Stimulated activated CD8-positive, alpha-beta memory T cell treated with anti-CD3 and anti-CD28 coated beads, Interleukin-12 subunit alpha, Interleukin-12 subunit beta, amount 100 ng/mL, for 24 hours (primary cell): ENCODE results near the gene AP1S3.

Experiments used
- DNase-seq: peaks from one replicate; pipeline ENCODE4 v3.0.0-alpha.2; 2020; ENCODE audit errors: extremely low read depth

Gene AP1S3

DNA sequence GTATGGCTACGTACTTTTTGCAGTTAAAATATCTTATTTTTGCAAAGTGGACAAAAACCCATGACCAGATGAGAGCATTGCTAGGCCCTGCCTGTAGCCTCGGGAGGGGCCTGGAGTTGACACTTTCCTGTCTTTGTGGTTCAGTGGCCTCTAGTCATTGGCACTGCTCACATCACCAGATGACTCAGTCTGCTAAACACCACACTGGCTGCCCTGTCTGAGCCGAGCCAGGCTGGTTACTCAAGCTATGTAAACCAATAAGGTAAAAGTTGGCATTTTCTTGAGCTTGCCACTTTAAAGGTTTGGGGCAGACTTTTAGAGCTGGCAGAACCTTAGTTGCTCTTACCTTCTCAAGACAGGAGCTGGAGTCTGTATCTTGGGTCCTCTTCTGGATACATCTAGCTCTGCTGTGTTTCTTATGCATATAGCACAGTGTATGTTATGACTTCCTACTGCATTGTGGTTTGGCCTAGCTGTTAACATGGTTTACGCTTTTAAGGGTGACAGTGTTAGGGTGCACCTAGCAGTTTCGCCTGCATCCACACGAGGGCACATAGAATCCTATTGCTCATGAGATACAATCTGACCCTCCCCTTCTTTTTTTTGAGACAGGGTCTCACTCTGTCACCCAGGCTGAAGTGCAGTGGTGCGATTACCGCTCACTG, 76.4 kb downstream of the AP1S3 start:
- DNase-seq = peak; percentile 8

DNA sequence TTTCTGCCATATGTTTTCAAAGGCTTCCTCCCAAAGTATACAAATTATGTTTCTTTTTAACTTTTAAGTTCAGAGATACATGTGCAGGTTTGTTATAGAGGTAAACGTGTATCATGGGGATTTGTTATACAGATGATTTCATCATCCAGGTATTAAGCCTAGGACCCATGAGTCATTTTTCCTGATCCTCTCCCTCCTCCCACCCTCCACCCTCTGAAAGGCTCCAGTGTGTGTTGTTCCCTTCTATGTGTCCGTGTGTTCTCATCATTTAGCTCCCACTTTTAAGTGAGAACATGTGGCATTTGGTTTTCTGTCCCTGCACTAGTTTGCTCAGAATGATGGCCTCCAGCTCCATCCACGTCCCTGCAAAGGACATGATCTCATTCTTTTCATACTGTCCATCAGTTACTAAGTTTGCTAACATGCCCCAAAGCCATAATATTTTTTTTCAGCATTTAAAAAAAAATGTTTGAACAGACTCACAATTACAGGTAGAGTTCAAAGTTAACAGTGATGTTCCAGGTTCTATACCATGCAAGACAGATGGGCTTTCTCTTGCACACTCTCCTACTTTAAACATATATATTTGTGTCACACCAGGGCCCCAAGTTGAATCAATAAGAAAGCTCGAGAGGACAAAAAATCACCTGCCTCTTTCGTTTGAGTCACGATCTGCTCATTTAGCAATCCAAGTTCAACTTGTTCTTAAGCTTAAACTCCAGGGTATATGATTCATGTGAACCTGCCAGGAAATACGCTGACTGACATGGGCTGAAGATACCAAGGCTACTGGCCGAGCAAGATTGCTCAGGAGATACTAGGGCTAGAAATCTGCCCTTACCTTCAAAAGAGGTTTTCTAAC, 77.6 kb downstream of the AP1S3 start:
- no peak for DNase-seq

DNA sequence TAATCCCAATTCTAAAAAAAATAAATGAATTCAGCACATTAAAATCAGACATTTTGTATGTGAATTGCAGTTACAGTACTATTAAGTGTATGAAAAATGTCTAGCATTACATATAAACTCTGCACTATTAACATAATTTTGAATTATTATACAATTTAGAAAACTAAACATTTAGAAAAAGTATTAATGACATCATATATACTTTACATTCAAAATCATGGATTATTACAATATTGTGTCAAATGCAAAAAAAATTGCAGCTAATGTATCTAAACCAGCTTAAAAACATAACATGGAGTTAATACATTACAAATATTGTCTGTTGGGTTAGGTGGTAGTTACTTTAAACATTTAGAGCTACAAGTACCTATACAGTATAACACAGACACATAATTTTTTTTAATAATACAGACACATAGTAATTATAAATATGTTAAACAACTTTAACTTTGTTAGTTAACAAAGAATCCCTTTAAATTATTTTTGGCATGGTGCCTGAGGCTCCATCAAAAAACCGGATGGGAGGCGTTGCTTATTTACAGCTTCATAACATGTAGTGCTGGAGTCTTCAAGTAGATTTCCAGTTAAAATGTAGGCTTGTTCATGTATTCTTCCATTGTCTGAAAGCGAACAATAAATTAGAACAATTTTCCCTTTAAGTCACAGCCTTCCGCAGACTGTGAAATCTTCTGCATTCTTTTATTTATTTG, 79.1 kb downstream of the AP1S3 start:
- no peak for DNase-seq

DNA sequence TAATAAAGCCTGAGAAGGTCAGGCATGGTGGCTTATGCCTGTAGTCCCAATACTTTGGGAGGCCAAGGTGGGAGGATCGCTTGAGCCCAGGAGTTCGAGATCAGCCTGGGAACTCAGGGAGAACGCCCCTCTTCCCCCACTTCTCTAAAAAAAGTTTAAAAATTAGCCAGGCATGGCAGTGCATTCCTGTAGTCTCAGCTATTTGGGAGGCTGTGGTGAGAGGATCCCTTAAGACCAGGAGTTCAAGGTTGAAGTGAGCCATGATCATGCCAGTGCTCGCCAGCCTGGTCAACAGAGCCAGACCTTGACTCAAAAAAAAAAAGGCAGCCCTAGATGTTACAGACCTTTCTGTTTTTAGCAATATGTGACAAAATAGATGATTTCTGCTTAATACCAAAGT, 83.4 kb downstream of the AP1S3 start:
- DNase-seq = no peak

DNA sequence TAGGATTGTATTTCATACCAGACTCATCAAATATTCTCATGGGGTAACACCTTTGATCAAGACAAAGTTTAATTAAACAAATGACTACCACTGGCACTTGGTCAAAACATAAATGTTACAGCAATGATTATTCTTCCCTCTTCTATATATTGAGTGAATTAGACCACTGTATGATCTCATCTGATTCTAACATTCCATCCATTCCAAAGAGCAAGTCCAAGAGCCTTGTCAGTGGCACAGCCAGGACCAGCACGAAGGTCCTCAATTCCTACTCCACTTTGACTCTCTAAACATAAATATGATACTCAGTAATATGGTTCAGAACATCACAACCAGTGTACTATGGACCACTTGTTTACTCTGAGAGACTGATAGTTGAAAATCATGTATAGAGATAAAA, 86.4 kb downstream of the AP1S3 start:
- no peak for DNase-seq

DNA sequence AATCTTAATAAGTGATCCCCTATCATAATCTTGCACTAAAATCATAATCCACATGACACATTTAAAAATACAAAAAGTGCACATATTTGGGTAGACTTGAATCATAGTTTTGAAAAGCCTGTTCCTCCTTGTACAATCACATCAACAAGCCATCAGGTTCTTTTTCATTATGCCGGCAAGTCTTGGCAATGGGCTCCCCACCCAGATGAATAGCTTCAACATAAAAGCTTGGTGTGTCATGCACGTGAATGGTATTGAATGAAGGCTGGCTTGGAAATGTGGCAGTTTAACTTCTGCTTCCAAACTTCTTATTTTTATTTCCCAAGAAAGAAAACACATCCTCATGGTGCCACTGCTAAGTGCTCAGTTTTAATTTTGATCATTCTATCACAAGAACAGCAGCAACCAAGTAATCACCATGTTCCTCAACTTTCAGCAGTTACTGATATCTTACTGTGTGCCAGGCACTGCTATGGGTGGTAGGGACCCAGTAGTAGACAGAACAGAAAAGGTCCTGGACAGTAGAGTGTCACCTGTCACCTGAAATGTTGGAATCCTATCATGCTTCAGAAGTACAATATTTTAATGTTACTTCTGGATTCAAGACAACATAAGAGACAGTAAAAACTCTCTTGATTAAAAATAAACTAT, 89.9 kb downstream of the AP1S3 start:
- DNase-seq = no peak

DNA sequence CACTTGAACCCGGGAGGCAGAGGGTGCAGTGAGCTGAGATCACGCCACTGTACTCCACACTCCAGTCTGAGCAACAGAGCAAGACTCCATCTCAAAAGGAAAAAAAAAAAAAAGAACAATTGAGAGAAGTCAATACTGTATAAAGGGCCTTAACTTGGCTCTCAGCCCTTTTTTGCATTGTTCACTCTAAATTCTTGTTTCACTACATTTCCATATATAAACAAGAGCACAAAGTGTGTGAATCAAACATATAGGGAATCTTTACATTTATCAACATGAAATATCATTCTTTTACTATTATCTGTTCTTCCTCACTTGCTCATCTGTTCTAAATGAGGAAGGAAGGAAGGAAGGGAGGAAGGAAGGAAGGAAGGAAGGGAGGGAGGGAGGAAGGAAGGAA, 90.8 kb downstream of the AP1S3 start:
- no peak for DNase-seq

DNA sequence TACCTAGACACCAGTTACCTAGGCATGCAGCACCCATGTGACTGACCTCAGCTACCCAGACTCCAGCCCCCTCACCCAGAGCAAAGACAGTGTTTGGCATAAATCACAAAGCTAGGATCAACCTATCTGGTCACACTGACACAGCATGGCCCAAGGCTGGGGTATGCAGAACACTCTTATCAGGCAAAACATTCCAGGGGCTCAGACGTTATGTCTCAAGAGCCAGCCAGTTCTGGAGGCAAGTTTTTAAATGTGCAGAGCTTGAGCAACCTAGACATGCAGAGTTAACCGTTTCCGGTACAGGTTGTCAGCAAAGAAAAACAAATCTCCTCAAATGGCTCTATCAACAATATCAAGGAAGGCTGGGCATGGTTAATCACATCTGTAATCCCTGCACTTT, 92.8 kb downstream of the AP1S3 start:
- DNase-seq = no peak

DNA sequence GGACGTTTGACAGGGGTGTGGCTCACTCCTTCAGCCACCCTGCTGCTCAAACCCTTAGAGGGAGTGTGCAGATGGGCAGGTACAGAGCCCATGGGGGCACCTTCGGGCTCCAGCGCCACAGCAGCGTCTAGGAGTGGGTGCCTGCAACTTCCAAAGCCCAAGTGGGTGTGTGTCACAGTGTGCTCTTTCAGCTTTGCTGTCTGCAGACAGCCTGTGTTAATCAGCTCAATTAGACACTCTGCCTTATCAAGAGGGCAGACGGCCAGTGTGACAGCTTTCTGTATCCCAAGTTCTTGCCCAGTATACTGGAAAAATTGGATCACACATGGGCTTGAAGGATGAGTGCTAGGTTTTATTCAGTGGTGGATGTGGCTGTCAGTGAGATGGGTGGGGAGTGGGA, 96.7 kb downstream of the AP1S3 start:
- no peak for DNase-seq

DNA sequence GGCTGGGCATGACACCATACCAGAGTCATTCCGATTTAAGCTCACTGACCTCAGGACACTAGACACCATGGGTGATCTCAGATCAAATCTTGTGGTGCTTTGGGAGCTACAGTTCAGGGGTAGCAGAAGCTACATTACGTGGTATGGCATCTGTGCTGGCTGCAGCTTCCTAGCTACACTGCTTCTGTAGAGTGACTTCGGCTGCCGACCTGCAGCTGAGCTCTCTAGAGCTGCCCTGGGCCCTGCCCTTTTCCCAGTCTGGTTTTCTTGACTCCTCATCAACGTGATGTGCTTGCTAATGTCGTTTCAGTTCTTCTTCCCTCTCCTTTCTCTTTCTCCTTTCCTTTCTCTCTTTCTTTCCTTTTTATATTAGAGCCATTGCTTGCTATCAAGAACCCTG, 100.2 kb downstream of the AP1S3 start:
- DNase-seq = no peak

DNA sequence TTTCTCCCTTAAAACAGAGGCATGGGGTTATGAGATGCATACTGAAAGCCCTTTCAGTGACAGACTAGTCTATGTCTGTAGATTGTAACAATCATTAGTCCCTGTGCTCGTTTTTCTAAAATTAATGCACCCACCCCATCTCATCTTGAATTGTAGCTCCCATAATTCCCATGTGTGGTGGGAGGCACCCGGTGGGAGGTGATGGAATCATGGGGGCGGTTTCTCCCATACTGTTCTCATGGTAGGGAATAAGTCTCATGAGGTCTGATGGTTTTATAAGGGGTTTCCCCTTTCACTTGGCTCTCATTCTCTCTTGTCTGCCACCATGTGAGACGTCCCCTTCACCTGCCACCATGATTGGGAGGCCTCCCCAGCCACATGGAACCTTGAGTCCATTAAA, 100.9 kb downstream of the AP1S3 start:
- no peak for DNase-seq

DNA sequence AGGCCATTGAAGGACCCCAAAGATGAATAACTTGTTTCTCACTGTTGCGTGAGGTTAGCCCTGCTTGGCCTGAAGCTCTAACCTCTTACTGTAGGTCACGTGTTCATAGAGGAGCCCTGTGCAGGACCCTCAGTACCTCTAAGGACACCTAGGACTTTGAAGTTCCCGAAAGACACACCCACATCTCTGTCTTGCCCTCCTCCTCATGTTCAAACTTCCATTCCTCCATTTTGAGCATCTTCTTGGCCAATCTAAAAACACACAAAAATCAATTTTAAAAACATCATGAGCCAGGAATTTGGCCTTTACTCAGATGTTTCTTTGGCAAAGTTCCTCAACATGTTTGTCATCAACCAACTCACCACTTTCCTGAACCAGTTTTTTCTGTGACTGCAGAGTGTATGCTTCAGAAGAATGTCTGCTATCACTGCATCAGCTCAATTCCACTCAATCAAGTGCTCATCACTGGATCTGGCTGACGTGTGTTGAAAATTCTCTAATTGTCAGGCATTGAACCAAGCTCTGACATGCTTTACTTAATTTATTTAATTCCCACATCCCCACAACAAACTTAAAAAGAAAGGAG, 101.6 kb downstream of the AP1S3 start:
- DNase-seq = no peak

DNA sequence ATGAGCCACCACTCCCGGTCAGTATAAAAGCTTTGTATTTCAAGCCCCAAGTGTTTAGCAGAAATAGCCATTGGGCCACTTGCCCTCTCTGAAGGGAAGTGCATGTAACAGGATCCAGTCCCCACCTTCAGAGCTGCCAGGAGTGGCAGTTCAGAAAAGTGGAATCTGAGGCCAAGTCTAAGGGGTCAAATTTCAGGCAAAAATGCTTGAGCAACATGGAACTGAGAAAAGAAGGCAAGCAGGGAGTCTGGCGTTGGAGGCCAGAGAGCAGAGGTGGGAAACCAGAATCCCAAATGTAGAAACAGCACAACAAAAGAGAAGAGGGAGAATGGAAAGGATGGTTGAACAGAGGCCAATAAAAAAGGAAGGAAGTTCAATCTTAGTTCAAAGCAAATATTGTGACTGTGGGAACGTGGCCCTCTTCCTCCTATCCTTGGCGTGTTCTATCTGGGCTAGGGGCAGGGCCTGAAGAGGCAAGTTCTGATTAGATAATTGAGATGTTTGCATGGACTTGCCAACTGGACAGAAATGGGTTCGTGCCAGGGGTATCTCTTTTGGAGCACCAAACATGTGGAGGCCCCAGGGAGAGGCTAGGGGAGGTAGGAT, 102.2 kb downstream of the AP1S3 start:
- DNase-seq = no peak

DNA sequence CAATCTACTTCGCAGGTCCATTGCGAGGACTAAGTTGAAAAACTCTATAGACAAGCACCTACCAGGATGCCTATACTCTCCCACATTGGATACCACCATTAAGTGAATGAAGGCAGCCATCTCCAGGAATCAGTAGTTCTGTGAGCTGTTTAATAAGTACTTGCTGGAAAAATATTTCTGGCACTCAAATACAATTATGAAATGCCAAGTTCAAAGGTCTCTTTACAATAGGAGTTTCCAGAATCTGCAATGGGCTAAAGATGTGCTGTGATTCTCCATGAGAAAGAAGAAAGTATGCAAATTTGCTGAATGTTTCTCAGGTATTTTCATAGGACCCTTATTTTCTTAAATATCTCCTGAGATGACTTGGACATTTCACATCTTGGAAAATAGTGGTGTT, 103.0 kb downstream of the AP1S3 start:
- DNase-seq = no peak

DNA sequence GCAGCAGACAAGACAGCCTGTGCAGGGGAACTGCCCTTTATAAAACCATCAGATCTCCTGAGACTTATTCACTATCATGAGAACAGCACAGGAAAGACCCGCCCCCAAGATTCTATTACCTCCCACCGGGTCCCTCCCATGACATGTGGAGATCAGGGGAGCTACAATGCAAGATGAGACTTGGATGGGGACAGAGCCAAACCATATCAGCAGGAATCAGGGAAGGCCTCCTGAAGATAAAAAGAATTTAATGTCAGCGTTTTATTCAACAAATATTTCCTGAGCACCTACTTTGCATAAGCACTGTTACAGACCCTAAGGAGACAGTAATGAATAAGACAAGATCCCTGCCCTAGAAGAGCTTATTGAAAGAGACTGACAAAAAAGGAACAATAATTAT, 105.0 kb downstream of the AP1S3 start:
- DNase-seq = no peak

DNA sequence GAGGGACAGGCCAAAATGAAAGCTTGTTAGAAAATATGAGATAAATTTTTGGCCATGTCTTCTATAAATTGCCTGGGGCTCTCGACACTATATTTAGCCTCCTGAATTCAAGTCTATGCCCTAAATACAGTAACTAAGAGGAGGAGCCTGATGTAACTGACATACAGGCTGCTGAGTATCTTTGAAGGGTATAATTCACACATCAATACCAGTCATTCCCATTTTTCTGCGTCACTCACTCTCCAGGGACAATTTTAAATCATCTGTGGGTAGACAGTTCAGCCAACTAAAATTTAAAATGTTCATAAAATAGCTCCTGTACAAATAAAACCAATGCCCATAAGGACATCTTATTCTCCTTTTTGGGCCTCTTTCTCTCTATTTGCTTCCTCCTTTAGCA, 105.9 kb downstream of the AP1S3 start:
- no peak for DNase-seq

DNA sequence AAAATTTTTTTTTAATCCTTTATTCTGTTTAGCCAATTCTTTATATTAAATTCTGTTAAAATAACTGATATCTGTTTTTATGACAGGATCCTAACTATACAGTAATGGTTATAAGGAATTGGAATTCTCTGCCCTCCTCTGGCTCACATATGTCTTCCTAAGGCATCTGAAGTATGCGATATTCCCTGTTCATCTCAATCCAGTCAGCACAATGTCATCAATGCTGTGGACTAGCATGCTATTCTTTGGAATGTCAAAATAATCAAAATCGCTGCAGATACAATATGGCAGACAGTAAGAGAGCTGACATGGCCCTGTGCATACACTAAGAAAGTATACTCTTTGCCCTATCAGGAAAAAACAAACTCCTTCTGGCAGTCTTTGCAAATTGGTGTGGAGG, 107.6 kb downstream of the AP1S3 start:
- DNase-seq = no peak

DNA sequence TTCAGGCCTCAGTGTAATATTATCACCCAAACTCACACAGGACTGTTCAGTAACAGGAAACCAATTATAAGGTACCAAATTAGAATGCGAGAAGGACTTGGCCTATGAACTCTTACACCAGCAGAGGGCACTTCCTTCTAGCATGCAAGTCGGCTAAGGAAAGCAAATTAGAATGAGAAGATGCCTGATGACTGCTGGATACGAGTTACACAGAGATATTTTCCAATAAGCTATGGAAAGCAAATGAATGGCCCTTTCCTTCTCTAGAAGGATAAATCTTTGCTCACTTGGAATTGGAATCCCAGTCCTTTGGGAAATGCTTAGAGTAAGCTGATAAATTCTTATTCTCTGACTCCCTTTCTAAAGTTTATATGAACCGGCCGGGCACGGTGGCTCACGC, 109.8 kb downstream of the AP1S3 start:
- DNase-seq = no peak

DNA sequence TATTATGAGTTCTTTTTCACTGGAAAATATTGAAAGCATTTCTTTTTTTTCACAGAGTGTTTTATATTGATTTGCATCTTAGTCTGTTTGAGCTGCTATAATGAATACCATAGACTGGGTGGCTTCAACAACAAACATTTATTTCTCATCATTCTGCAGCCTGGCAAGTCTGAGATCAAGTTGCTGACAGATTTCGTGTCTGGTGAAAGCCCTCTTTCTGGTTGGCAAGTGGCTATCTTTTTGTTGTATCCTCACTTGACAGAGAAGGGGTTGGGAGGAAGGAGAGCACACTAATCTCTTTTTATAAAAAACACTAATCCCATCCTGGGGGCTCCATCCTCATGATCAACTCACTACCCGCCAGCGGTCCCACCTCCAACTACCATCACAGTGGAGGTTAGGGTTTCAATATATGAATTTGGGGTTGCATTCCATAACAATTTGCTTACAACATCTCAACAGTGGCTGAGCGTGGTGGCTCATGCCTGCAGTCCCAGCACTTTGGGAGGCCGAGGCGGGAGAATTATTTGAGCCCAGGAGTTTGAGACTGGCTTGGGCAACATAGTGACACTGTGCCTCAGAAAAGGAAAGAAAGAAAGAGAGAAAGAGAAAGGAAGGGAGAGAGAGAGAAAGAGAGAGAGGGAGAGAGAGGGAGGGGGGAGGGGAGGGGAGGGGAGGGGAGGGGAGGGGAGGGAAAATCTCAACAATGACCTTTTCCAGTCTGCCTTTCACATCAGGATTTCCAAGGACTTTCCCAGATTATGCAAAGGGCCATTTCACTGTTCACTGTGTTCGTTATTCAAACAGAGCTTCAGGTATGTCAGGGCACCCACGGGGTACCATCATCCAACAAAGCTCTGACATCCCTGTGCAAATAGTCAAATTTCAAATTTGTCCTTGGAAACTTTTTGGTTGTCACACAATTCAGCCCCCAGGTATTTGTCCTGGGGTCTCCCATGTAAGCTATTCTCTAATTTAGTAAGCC, 111.1 kb downstream of the AP1S3 start:
- DNase-seq = no peak

DNA sequence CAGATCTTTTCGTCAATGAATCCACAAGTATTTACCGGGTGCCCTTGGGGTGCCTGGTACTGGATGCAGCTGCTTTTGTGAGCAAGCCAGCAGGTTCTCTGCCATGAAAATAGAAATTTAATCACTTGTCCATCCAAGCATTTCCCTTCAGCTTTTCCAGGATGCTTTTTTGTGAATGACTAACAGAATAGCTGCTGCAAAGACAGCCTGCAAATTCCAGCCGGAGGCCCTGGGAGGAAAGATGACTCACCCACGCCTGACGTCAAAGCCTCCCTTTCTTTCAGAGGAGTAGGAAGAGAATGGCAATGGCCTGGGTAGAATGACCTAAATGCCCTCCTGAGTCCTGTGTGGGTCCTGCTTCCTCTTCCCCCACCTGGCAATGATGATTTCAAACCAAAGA, 111.9 kb downstream of the AP1S3 start:
- DNase-seq = no peak
